ENCODE results near the gene CLEC3B. TPM values are rescaled to one million over a fixed set of nuclear protein-coding genes. Genes with fewer than 3 reads are reported as not detected.
"Not testable (repeated sequence)": the region's sequence is repeated elsewhere in the genome, so short reads cannot be mapped to it uniquely, and the experiment has no call there.

Gene CLEC3B
- total RNA-seq, 1 donor from 2014 or later: not detected

DNA sequence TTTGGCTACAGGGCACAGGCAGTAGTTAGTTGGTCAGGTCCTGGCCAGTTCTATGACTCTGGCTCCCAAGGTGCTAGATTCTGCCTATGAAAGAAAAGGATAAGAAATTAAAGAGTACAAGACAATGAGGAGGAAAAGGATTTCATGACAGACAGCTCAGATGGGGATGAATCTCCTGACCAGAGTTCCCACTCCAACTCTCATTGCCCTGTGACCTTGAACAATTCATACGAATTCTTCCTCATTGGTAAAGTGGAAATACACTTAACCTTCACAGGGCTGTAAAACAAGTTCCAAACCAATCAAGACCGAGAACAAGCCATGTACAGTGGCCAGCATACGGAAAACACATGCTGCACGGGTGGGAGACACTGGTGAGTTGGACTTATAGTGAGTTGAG is 23.7 kb downstream of the CLEC3B start:
- H3K4me1 Mint-ChIP-seq (ENCODE audit: low read depth, unreplicated experiment): peaks cover 6% of the 10 kb centered on the region
- TF ChIP-seq, protein P1, sequence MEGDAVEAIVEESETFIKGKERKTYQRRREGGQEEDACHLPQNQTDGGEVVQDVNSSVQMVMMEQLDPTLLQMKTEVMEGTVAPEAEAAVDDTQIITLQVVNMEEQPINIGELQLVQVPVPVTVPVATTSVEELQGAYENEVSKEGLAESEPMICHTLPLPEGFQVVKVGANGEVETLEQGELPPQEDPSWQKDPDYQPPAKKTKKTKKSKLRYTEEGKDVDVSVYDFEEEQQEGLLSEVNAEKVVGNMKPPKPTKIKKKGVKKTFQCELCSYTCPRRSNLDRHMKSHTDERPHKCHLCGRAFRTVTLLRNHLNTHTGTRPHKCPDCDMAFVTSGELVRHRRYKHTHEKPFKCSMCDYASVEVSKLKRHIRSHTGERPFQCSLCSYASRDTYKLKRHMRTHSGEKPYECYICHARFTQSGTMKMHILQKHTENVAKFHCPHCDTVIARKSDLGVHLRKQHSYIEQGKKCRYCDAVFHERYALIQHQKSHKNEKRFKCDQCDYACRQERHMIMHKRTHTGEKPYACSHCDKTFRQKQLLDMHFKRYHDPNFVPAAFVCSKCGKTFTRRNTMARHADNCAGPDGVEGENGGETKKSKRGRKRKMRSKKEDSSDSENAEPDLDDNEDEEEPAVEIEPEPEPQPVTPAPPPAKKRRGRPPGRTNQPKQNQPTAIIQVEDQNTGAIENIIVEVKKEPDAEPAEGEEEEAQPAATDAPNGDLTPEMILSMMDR (IDR thresholded peaks at IDR 0.05; ENCODE audit: partially characterized antibody, unreplicated experiment): no peak
- peaks cover 4% of the 10 kb centered on the region for H3K36me3 Mint-ChIP-seq (ENCODE audit: unreplicated experiment)
- H3K27me3 Mint-ChIP-seq (ENCODE audit: unreplicated experiment): no peaks in the 10 kb centered on the region
- H3K4me3 Mint-ChIP-seq (ENCODE audit: unreplicated experiment): no peak overlapping the region
- no peak overlapping the region for H3K27ac Mint-ChIP-seq (ENCODE audit: unreplicated experiment)
- no peak for DNase-seq
- H3K9me3 Mint-ChIP-seq (ENCODE audit: unreplicated experiment): peaks cover 2% of the 10 kb centered on the region

DNA sequence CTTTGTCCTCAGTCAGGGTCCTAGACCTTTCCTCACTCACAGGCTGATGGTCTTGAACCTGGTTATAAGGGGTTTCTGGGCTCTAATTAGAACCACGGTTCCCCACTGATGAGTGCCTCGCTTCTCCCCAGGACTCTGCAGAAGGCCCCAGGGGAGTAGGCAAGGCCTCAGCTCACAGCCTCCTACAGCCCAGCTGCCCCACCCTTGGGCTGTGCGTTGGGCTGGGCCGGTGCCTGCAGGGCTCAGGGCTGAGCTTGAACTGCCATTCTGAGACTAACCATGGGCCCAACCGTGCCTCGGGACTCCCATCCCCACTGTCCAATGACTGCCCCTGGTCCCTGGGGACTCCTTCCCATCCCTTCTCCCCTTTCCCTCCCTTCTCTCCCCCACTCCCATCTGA is 25.6 kb downstream of the CLEC3B start:
- H3K9me3 Mint-ChIP-seq (ENCODE audit: unreplicated experiment): peaks cover 2% of the 10 kb centered on the region
- H3K27me3 Mint-ChIP-seq (ENCODE audit: unreplicated experiment): no peaks in the 10 kb centered on the region
- TF ChIP-seq, protein P1 (IDR thresholded peaks at IDR 0.05; ENCODE audit: partially characterized antibody, unreplicated experiment): no peak
- no peak for DNase-seq
- H3K4me3 Mint-ChIP-seq (ENCODE audit: unreplicated experiment): no peak overlapping the region
- H3K4me1 Mint-ChIP-seq (ENCODE audit: low read depth, unreplicated experiment): peaks cover 6% of the 10 kb centered on the region
- H3K36me3 Mint-ChIP-seq (ENCODE audit: unreplicated experiment): peaks cover 4% of the 10 kb centered on the region
- no peak overlapping the region for H3K27ac Mint-ChIP-seq (ENCODE audit: unreplicated experiment)

DNA sequence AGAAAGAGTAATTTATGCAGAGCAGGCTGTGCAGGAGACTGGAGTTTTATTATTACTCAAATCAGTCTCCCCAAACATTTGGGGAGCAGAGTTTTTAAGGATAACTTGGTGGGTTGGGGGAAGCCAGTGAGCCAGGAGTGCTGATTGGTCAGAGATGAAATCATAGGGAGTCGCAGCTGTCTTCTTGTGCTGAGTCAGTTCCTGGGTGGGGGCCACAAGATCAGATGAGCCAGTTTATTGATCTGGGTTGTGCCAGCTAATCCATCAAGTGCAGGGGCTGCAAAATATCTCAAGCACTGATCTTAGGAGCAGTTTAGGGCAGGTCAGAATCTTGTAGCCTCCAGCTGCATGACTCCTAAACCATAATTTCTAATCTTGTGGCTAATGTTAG is 27.7 kb downstream of the CLEC3B start:
- DNase-seq; H3K4me3 Mint-ChIP-seq (ENCODE audit: unreplicated experiment); H3K27me3 Mint-ChIP-seq (ENCODE audit: unreplicated experiment); H3K36me3 Mint-ChIP-seq (ENCODE audit: unreplicated experiment); H3K4me1 Mint-ChIP-seq (ENCODE audit: low read depth, unreplicated experiment); H3K9me3 Mint-ChIP-seq (ENCODE audit: unreplicated experiment); H3K27ac Mint-ChIP-seq (ENCODE audit: unreplicated experiment): not testable (repeated sequence)

DNA sequence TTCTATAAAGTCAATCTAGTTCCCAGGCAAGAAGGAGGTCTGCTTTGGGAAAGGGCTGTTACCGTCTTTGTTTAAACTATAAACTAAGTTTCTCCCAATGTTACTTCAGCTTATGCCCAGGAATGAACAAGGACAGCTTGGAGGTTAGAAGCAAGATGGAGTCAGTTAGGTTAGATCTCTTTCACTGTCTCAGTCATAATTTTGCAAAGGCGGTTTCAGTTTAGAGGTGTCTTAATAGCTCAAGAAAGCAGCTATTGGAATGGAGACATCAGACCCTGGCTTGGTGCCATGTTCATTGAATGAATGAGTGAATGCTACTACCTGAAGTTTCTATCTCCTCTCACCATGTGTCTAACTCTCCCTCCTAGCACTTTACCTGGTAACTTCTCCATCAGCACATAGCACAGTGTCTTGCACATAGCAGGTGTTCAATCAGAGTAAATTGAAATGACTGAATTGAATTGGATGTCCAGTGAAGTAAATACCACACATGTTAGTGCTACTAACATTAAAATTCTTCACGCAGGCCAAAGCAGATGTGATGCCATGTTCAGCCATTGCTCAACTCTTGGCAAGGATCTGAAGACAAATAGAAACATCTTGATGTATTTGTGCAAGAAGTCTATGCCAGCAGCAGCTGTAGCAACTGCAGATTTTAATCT is 28.2 kb downstream of the CLEC3B start:
- Mint-ChIP-seq H3K27ac (ENCODE audit: unreplicated experiment) (no peak overlapping the region), H3K36me3 (ENCODE audit: unreplicated experiment) (peaks cover 4% of the 10 kb centered on the region)

DNA sequence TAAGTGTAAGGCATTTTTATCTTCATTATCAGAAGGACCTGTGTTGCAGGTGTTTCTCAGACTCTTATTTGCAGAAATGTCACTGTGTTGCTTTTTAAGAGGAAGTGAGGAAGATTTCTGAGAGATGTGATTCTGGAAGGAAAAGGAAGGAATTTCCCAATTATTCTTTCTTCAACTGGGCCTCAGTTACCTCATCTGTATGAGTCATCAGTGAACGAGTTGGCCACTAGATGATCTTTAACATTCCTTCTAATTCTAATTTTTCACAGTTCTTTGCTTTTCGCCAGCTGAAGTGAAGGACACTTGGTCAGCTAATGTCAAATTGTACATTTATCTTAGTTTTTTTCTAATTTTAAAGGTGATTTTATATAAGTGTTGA is 28.9 kb downstream of the CLEC3B start:
- Mint-ChIP-seq H3K4me3 (ENCODE audit: unreplicated experiment) (no peak overlapping the region), H3K36me3 (ENCODE audit: unreplicated experiment) (peaks cover 2% of the 10 kb centered on the region), H3K27ac (ENCODE audit: unreplicated experiment) (no peak overlapping the region), H3K27me3 (ENCODE audit: unreplicated experiment) (no peaks in the 10 kb centered on the region), H3K9me3 (ENCODE audit: unreplicated experiment) (peaks cover 2% of the 10 kb centered on the region), H3K4me1 (ENCODE audit: low read depth, unreplicated experiment) (peaks cover 3% of the 10 kb centered on the region)
- DNase-seq: no peak
- TF ChIP-seq, protein P1 (IDR thresholded peaks at IDR 0.05; ENCODE audit: partially characterized antibody, unreplicated experiment): no peak

More for the DNA sequence above, 28.2 kb downstream of the CLEC3B start:
- DNase-seq: no peak
- Mint-ChIP-seq H3K27me3 (ENCODE audit: unreplicated experiment) (no peaks in the 10 kb centered on the region), H3K4me3 (ENCODE audit: unreplicated experiment) (no peak overlapping the region), H3K4me1 (ENCODE audit: low read depth, unreplicated experiment) (peaks cover 3% of the 10 kb centered on the region), H3K9me3 (ENCODE audit: unreplicated experiment) (peaks cover 2% of the 10 kb centered on the region)
- TF ChIP-seq, protein P1 (IDR thresholded peaks at IDR 0.05; ENCODE audit: partially characterized antibody, unreplicated experiment): no peak

Measured in glutamatergic neuron (in vitro differentiated cells).